PFSK-1 (cell line): ENCODE measurements around the gene MEF2D.

Source experiments
- FOXP2 ChIP-seq: optimal IDR thresholded peaks from 2 replicates; pipeline ENCODE3; 2011; ENCODE audit warnings: borderline replicate concordance, control low read depth, inconsistent platforms; ENCODE audit not compliant: insufficient read depth; ENCODE audit errors: extremely low read length, extremely low read depth
- POLR2AphosphoS5 ChIP-seq: IDR thresholded peaks from 2 replicates; pipeline ENCODE4 v1.6.1; 2012; ENCODE audit warnings: low read depth, mild to moderate bottlenecking, control low read depth, low read length, moderate library complexity
- SIN3A ChIP-seq: IDR thresholded peaks from 2 replicates; pipeline ENCODE4 v1.6.1; 2012; ENCODE audit warnings: mild to moderate bottlenecking, low read length, moderate library complexity, borderline replicate concordance; ENCODE audit not compliant: insufficient read depth
- TAF1 ChIP-seq: IDR thresholded peaks from 2 replicates; pipeline ENCODE4 v1.6.1; 2012; ENCODE audit warnings: low read length, control low read depth, borderline replicate concordance; ENCODE audit not compliant: insufficient read depth
- TF ChIP-seq, protein P1 (sequence below), 2 experiments: IDR thresholded peaks; 2 replicates each; pipeline versions ENCODE4 v1.6.1 to v1.8.0; 2011 to 2012; ENCODE audit warnings: low read depth in 2 of 2, low read length in 2 of 2, control low read depth in 1 of 2, inconsistent platforms in 1 of 2, mild to moderate bottlenecking in 1 of 2, moderate library complexity in 1 of 2; ENCODE audit not compliant: insufficient read depth in 1 of 2

The MEF2D gene

GRCh38 chr1:156421939-156422601 is 78.5 kb downstream of the MEF2D start:
- TF ChIP-seq SIN3A (no peak), POLR2AphosphoS5 (no peak), TAF1 (no peak), FOXP2 (no peak)
- TF ChIP-seq, protein P1, sequence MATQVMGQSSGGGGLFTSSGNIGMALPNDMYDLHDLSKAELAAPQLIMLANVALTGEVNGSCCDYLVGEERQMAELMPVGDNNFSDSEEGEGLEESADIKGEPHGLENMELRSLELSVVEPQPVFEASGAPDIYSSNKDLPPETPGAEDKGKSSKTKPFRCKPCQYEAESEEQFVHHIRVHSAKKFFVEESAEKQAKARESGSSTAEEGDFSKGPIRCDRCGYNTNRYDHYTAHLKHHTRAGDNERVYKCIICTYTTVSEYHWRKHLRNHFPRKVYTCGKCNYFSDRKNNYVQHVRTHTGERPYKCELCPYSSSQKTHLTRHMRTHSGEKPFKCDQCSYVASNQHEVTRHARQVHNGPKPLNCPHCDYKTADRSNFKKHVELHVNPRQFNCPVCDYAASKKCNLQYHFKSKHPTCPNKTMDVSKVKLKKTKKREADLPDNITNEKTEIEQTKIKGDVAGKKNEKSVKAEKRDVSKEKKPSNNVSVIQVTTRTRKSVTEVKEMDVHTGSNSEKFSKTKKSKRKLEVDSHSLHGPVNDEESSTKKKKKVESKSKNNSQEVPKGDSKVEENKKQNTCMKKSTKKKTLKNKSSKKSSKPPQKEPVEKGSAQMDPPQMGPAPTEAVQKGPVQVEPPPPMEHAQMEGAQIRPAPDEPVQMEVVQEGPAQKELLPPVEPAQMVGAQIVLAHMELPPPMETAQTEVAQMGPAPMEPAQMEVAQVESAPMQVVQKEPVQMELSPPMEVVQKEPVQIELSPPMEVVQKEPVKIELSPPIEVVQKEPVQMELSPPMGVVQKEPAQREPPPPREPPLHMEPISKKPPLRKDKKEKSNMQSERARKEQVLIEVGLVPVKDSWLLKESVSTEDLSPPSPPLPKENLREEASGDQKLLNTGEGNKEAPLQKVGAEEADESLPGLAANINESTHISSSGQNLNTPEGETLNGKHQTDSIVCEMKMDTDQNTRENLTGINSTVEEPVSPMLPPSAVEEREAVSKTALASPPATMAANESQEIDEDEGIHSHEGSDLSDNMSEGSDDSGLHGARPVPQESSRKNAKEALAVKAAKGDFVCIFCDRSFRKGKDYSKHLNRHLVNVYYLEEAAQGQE (IDR thresholded peaks at IDR 0.05; ENCODE audit: insufficient read depth in 1 of 2, low read depth in 2 of 2, low read length in 2 of 2): no peak

DNA sequence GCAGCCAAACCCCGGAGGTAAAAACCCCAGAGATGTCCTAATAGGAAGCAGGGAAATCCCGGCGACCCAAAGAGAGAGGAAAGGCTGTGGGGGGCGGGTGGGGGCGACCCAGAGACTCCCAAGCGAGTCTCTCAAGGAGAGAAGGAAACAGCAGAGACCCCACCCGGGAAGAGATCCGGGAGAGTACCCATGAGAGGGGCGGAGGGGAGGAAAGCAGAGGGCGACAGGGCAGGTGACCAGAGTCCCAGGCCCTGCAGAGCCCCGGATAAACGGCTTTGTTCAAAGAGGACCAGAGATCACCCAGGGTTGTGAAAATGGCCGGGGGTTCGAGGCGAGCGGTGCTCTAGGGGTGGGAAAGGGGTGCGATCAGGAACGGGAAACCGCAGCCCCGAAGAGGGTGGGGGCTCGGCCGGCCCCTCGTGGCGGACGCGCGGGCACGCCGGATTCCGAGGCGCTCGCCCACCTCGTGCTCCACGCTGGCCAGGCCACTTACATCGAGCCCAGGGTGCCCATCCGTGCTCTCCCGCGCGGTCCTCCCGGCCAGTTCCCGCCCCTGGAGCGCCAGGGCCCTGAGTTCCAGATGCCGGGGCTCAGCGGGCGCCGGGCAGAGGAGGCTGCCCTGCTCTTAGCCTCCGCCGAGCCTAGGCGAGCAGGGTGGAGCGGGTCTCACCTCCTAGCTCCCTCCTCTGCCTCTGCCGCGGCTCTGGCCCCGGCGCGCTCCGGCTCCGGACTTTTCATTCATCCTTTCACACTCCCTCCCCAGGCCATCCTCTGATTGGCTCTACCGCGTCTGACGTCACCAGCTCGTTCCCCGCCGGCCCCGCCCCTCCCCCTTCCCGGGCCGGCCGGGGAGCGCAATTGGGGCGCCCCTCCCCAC is 79.3 kb downstream of the MEF2D start:
- TF ChIP-seq TAF1 (no peak), POLR2AphosphoS5 (no peak), SIN3A (no peak), FOXP2 (no peak)
- TF ChIP-seq, protein P1 (IDR thresholded peaks at IDR 0.05; ENCODE audit: insufficient read depth in 1 of 2, low read depth in 2 of 2, low read length in 2 of 2): no peak

DNA sequence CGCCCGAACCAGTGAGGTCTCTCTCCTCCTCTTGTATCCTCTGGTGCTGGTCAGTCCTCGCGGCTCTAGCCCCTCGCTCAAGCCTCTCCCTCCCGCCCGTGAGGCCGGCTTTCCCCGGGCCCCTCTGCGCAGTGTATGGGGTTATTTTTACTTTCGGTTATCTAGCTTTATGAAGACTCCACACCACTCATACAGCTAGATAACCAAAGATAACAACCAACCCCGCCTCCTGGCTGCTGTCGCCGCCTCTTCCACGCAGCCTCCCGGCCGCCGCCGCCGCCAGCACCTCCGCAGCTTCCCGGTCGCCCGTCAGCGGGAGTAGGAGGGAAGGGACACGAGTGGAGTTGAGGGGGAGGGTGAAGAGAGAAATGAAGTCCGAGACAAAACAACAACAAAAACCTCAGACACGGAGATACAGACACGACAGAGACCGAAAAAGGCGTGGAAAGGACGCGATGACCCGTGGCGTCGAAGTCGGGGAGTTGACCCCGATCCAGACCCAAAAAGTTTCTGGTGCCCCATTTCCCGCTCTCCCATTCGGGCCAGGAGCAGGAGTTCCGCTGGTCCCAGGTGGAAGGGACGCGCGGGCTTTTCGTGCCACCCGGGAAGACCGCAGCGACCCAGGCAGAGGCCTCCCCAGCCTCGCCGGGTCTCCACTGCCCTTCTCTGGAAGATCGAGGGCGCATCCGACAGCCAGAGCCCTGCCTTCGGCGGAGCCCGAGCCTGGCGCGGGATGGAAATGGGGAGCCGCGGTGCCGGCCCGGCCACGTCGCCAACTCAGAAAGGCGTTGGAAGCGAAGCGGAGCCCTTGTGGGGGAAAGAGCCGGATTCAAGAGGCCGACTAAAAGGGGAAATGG is 80.1 kb downstream of the MEF2D start:
- TF ChIP-seq TAF1 (no peak), SIN3A (no peak), FOXP2 (no peak)
- TF ChIP-seq, protein P1 (IDR thresholded peaks at IDR 0.05; ENCODE audit: insufficient read depth in 1 of 2, low read depth in 2 of 2, low read length in 2 of 2): no peak

DNA sequence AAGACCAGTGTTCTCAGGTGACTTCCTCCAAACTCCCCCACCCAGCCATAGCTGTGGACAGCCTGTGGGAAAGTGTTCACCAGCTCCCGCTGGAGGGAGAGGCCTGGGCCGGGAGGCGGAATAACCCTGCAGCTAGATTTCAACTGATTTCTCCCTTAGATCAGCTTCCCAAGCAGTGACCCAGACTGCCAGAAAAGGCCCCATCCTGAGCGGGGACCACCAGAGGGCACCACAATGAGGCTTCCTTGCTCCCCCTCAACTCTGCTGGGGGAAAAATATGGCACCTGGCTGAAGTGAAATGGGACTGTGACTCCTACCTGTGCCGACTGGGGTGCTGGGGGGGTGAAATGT is 80.7 kb downstream of the MEF2D start:
- TF ChIP-seq FOXP2 (no peak), POLR2AphosphoS5 (no peak), SIN3A (no peak), TAF1 (no peak)
- TF ChIP-seq, protein P1 (IDR thresholded peaks at IDR 0.05; ENCODE audit: insufficient read depth in 1 of 2, low read depth in 2 of 2, low read length in 2 of 2): no peak
